Cardiac muscle cell (in vitro differentiated cells and primary cell): Measurements from ENCODE around the gene SP8. TPM values are rescaled to one million over a fixed set of nuclear protein-coding genes. Genes with fewer than 3 reads are reported as not detected.

ENCODE experiments used
- DNase-seq, 2 donors: peaks; one replicate each; pipeline versions ENCODE4 v3.0.0 to v3.0.0-alpha.2; 2010 to 2017; ENCODE audit warnings: low read depth in 1 of 2, low spot score in 1 of 2
- H3K27ac ChIP-seq: fragments of 200-600 bp; sonication (generic); 2 replicates; pipeline ENCODE4 v1.5.1; 2016
- H3K27me3 ChIP-seq: fragments of 200-600 bp; sonication (generic); 2 replicates; pipeline ENCODE4 v1.6.0; 2016; ENCODE audit warnings: control low read depth
- H3K36me3 ChIP-seq: fragments of 200-600 bp; sonication (generic); 2 replicates; pipeline ENCODE4 v1.5.1; 2016; ENCODE audit warnings: control low read depth
- H3K4me1 ChIP-seq: fragments of 200-600 bp; sonication (generic); 2 replicates; pipeline ENCODE4 v1.8.1; 2017; ENCODE audit warnings: low read depth, mild to moderate bottlenecking, mixed run types
- H3K4me3 ChIP-seq: fragments of 200-600 bp; sonication (generic); 2 replicates; pipeline ENCODE4 v1.5.1; 2016; ENCODE audit warnings: mild to moderate bottlenecking
- H3K9me3 ChIP-seq: fragments of 200-600 bp; sonication (generic); 2 replicates; pipeline ENCODE4 v1.5.1; 2017; ENCODE audit warnings: low read depth, mild to moderate bottlenecking, control low read depth
- polyA plus RNA-seq: library from polyadenylated mRNA; unstranded; fragments of >200 nt; fragmentation: Nextera tagmentation; extraction: Ambion mirVana; gene quantifications from 2 replicates; pipeline ENCODE4 v1.2.1, GENCODE V29; 2016
- total RNA-seq: library from RNA; depleted of rRNA; stranded (reverse); fragments of >200 nt; gene quantifications from 2 replicates; pipeline ENCODE4 v1.2.3, GENCODE V29; 2016
- TF ChIP-seq, protein P1 (sequence below): IDR thresholded peaks from 2 replicates; pipeline ENCODE4 v1.5.1; 2012; ENCODE audit warnings: low read depth, mild to moderate bottlenecking, low read length

Gene SP8
- total and polyA plus RNA-seq, 2 experiments from 2014 or later: 0.42 TPM; not detected in 1

DNA sequence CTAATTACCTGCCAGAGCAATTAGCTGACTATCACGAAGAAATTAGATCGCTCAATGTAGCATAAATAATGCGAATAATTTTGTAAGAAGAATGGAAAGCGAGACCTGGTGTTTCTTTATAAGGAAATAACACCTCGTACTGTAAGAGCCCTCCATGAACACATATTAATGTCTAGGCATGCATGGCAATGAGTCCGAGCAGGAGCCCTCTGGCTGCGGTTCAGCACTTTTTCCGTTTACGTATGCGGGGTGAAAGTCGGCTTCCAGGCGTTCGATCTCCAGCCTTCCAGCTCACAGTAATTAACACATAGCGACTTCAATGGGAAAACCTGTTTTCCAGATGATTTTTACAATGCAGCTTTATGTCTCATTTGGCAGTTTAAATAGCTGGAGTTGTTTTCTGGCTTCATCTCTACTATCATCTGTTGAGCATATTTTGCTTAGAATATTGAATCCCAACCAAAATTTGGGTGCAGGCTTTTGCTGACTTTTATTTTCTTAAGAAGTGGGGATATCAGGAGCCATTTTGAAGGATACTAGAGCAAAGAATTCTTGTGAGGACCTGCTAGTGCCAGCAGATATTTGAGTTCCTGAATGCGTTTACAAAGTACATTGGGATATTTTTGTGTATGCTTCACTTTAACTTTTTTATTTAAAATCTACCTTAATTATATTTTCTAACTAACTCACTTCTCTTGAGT lies 7.2 kb upstream of the SP8 start:
- TF ChIP-seq, protein P1, sequence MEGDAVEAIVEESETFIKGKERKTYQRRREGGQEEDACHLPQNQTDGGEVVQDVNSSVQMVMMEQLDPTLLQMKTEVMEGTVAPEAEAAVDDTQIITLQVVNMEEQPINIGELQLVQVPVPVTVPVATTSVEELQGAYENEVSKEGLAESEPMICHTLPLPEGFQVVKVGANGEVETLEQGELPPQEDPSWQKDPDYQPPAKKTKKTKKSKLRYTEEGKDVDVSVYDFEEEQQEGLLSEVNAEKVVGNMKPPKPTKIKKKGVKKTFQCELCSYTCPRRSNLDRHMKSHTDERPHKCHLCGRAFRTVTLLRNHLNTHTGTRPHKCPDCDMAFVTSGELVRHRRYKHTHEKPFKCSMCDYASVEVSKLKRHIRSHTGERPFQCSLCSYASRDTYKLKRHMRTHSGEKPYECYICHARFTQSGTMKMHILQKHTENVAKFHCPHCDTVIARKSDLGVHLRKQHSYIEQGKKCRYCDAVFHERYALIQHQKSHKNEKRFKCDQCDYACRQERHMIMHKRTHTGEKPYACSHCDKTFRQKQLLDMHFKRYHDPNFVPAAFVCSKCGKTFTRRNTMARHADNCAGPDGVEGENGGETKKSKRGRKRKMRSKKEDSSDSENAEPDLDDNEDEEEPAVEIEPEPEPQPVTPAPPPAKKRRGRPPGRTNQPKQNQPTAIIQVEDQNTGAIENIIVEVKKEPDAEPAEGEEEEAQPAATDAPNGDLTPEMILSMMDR: no peak
- Histone ChIP-seq H3K4me3 (no peak overlapping the region), H3K36me3 (no peaks in the 10 kb centered on the region), H3K9me3 (no peaks in the 10 kb centered on the region), H3K27me3 (peaks cover 99% of the 10 kb centered on the region), H3K27ac (no peak overlapping the region), H3K4me1 (no peaks in the 10 kb centered on the region)
- no peak for DNase-seq

- DNase-seq: no peak
- H3K4me1 ChIP-seq: no peaks in the 10 kb centered on the region
- no peak overlapping the region for H3K27ac ChIP-seq
- no peaks in the 10 kb centered on the region for H3K36me3 ChIP-seq
- TF ChIP-seq, protein P1: no peak
- peaks cover 99% of the 10 kb centered on the region for H3K27me3 ChIP-seq
- H3K9me3 ChIP-seq: no peaks in the 10 kb centered on the region
- H3K4me3 ChIP-seq: no peak overlapping the region
These were observed 6.6 kb upstream of the SP8 start for GRCh38 chr7:20793248-20793647.

DNA sequence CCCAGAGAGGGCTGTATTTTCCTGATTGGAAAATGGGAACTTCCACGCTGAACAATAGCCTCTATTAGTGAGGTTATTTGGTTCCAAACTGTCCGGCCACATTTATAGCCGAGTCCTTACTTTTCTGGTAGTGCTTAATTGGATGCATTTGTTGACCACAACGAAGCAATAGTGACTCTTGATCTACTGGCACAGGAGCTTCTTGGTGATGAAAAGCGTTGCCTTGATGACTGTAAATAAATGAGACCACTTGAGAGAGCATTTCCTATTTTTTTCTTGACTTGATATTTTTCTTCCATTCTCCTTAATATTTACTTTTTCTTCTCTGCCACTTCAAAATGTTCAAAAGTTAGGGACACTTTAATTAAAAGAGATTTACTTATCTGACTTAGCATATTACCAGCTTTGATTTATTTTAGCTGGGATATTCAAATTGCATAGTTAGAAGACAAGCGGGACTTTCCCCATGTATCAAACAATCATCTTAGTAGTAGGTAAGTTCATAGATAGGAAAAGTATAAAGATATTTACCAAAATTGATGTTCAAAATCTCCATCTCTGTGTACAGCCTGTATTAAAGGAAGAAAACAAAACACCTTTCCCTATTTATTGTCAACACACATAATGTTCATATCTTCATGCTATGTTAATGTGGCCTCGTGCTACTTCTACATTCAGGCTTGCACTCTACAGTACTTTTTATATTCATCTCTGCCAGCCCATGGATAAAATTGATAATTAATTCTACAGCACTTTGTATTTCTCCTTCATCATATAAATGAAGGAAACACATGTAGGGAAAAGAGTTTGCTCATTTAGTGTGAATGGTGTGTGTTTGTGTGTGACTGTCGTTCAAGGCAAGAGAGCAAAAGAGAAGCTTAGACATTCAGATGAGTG lies 5.1 kb upstream of the SP8 start:
- no peaks in the 10 kb centered on the region for H3K36me3 ChIP-seq
- H3K4me1 ChIP-seq: no peaks in the 10 kb centered on the region
- peaks cover 100% of the 10 kb centered on the region for H3K27me3 ChIP-seq
- H3K27ac ChIP-seq: no peak overlapping the region
- DNase-seq: no peak
- no peak overlapping the region for H3K4me3 ChIP-seq
- no peaks in the 10 kb centered on the region for H3K9me3 ChIP-seq
- TF ChIP-seq, protein P1: no peak

GRCh38 chr7:20790375-20790774 lies 3.7 kb upstream of the SP8 start:
- Histone ChIP-seq H3K4me3 (no peak overlapping the region), H3K27ac (no peak overlapping the region), H3K27me3 (peaks cover 100% of the 10 kb centered on the region), H3K36me3 (no peaks in the 10 kb centered on the region), H3K4me1 (peaks cover 11% of the 10 kb centered on the region), H3K9me3 (no peaks in the 10 kb centered on the region)
- TF ChIP-seq, protein P1: no peak
- DNase-seq: no peak

DNA sequence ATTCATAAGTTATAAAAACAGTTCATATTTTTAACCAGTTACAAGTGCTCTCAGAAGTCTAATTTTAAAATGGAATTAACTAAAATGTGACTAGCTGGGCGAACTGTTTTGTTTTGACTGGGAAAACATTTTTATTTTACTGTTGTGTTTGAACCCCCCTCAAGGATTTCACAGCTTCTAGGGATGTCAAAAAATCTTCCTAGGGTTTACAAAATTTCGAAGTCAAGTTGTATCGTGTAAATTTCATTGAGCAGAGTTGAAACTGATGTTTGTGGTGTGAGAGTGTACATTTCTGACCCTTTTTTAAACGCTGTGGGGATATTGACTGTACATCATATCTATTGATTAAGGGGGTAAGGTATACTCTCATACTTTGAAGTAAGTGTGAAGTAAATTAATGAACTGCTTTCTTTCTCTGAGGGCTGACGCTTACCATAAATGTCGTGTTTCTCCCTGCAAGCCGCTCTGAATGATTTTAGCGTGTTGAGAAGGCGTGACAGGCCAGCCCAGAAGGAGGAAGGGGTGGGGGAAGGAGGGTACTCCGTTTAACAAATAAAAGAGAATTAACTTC lies 1.8 kb upstream of the SP8 start:
- TF ChIP-seq, protein P1: no peak
- Histone ChIP-seq H3K27me3 (peaks cover 100% of the 10 kb centered on the region), H3K27ac (no peak overlapping the region), H3K4me1 (peaks cover 11% of the 10 kb centered on the region), H3K9me3 (no peaks in the 10 kb centered on the region), H3K36me3 (no peaks in the 10 kb centered on the region), H3K4me3 (no peak overlapping the region)
- DNase-seq: no peak
